SK-N-MC (cell line): Measurements from ENCODE around the gene TMPRSS4.

Experiments used
- EZH2 ChIP-seq: fragments of 200-600 bp; sonication (generic); IDR thresholded peaks from one replicate; pipeline ENCODE4 v1.6.1; 2017; ENCODE audit warnings: antibody characterized with exemption
- FOXP2 ChIP-seq: optimal IDR thresholded peaks from 2 replicates; pipeline ENCODE3; 2011; ENCODE audit warnings: mild to moderate bottlenecking, moderate library complexity; ENCODE audit not compliant: insufficient read depth; ENCODE audit errors: extremely low read length, control extremely low read depth
- POLR2AphosphoS5 ChIP-seq: IDR thresholded peaks from 2 replicates; pipeline ENCODE4 v1.6.1; 2012; ENCODE audit warnings: mild to moderate bottlenecking, low read depth, low read length, borderline replicate concordance

DNA sequence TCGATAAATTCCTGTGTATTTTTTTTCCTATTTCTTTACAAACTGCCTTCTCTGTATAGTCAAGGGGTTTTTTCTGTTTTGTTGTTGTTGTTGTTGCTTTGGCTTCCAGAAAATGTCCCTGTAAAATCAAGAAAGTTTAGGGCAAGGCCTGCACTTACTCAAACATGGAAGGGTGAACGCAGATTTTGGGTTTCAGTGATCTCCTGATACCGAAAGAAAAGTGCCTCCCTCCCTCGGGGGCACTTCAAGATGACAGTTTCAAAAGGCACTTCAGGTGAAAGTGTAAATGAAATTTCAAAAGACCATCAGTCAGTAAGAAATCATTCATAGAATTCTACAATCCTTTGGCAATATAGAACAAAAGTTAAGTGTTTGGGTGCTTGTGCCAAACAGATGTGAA lies 43.4 kb upstream of the TMPRSS4 start:
- TF ChIP-seq EZH2 (no peak), POLR2AphosphoS5 (no peak), FOXP2 (no peak)
